ENCODE results near the gene LCN6.

DNA sequence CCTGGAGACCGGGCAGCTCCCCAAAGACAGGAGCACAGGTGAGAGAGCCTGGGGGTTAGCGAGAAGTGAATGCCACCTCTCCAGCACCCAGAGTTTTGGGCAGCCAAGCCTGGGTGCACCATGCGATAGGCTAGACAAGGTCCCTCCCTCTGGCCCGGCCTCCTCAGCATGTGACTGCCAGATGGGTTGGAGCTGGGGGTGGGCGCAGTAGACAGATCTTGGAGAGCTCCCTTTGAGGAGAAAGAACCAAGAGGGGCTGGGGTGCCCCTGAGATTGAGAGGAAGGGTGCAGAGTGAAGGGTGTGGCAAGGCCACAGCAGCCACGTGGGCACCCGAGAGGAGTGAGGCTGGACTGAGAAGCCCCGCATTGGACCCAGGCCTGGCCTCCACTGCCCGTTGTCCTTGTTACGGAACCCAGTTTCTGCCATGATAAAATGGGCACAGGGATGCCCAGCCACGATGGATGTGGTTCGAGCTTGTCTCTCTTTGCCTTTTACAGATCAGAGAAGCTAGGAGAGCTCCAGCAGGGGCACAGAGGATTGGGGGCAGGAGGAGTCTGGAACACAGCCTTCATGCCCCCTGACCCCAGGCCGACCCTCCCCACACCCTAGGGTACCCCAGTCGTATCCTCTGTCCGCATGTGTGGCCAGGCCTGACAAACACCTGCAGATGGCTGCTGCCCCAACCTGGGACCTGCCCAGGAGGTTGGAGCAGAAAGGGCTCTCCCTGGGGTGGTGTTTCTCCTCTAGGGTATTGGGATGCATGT lies 44.2 kb upstream of the LCN6 start:
- TF ChIP-seq, protein P1, sequence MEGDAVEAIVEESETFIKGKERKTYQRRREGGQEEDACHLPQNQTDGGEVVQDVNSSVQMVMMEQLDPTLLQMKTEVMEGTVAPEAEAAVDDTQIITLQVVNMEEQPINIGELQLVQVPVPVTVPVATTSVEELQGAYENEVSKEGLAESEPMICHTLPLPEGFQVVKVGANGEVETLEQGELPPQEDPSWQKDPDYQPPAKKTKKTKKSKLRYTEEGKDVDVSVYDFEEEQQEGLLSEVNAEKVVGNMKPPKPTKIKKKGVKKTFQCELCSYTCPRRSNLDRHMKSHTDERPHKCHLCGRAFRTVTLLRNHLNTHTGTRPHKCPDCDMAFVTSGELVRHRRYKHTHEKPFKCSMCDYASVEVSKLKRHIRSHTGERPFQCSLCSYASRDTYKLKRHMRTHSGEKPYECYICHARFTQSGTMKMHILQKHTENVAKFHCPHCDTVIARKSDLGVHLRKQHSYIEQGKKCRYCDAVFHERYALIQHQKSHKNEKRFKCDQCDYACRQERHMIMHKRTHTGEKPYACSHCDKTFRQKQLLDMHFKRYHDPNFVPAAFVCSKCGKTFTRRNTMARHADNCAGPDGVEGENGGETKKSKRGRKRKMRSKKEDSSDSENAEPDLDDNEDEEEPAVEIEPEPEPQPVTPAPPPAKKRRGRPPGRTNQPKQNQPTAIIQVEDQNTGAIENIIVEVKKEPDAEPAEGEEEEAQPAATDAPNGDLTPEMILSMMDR (IDR thresholded peaks at IDR 0.05): no peak
- TF ChIP-seq POLR2AphosphoS5 (IDR thresholded peaks at IDR 0.05): no peak
- no peak for TF ChIP-seq EP300 (IDR thresholded peaks at IDR 0.05)
- no peak for TF ChIP-seq POLR2A (IDR thresholded peaks at IDR 0.05)
